ENCODE data around the gene NNAT.

DNA sequence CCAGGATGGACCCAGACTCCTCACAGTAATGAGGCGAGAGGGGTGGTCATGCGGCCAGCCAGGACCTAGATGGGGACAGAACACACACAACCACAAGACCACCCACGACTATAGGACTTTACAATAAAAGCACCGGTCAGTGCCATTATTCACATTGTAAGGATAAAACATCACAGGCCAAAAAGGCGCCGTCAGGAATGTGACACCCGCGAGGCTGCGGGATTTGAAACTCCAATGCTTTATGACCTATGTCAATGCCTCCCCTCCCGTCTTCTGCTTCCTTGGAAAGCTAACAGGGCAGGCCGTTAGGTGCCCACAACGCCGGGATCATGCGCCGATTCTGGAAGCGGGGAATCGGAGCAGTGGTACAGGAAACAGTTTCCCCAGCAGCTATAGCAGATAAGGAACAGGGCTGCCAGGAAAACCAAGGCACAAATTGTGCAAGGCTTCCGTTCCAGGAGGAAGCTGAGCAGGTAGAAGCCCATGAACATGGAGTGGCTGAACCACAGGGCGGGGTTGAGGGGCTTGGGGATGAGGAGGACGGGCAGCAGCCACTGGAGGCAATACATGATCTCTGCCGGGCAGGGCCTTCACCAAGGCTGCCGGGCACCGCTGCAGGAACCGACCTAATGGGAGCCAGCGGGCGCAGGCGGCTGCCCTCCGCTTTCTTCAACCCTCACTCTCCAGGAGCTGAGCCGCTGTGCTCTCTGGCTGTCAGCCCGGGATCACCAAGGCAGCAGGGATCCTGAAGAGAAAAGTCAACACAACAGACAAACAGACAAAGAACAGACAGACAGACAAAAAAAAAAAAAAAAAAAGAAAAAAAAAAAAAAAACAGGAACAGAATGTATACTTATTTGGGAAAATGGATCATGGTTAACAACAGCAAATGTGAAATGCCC, 2.2 kb upstream of the NNAT start:
- TF ChIP-seq, protein P1, sequence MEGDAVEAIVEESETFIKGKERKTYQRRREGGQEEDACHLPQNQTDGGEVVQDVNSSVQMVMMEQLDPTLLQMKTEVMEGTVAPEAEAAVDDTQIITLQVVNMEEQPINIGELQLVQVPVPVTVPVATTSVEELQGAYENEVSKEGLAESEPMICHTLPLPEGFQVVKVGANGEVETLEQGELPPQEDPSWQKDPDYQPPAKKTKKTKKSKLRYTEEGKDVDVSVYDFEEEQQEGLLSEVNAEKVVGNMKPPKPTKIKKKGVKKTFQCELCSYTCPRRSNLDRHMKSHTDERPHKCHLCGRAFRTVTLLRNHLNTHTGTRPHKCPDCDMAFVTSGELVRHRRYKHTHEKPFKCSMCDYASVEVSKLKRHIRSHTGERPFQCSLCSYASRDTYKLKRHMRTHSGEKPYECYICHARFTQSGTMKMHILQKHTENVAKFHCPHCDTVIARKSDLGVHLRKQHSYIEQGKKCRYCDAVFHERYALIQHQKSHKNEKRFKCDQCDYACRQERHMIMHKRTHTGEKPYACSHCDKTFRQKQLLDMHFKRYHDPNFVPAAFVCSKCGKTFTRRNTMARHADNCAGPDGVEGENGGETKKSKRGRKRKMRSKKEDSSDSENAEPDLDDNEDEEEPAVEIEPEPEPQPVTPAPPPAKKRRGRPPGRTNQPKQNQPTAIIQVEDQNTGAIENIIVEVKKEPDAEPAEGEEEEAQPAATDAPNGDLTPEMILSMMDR (IDR thresholded peaks at IDR 0.05 in 8 of 11, conservative IDR thresholded peaks at IDR 0.05 in 3 of 11), result no peak
- peak; percentile 41 to 60 (median 41) for TF ChIP-seq POLR2AphosphoS5 (IDR thresholded peaks at IDR 0.05)

Measured in spleen (tissue), 7 donors.